ENCODE data around the gene CITED2.

The CITED2 gene

DNA sequence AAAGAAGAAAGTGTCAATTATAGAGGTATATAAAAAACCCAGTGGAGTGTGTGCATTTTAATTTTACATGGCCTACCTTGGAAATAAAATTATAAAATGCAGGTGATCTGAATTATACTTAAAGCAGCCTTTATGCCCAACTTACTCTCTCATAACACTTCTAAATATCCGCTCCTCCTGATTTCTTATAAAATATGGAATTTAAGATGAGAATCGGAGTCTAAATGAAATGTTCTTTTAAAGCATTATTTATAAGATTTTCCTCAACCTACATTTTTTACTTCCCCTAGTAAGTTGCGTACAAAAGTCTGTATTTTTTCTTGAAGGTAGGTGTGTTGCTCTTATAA lies 3.5 kb downstream of the CITED2 start:
- H3K4me1 ChIP-seq (ENCODE audit: control insufficient read depth, insufficient read depth, low read length): peaks cover 34% of the 10 kb centered on the region
- H3K27ac ChIP-seq (ENCODE audit: extremely low read depth, low read depth, low read length): no peak overlapping the region
- no peak for TF ChIP-seq ZNF211 (tag by site-specific recombination; IDR thresholded peaks at IDR 0.05; ENCODE audit: low read depth)
- TF ChIP-seq ZNF701 (tag by site-specific recombination; IDR thresholded peaks at IDR 0.05): no peak
- no peak for TF ChIP-seq KLF7 (tag by site-specific recombination; IDR thresholded peaks at IDR 0.05; ENCODE audit: borderline replicate concordance)
- POLR2A ChIA-PET: interaction anchor here (0.7 to 8.1 kb wide), 3 partner anchors 217 to 1207 kb away, joined by 3 to 141 read pairs (median 6); no protein-coding TSS in a partner anchor
- H3K9me3 ChIP-seq (ENCODE audit: control insufficient read depth, insufficient read depth, low read depth, low read length): no peaks in the 10 kb centered on the region
- H3K36me3 ChIP-seq (ENCODE audit: control insufficient read depth in 2 of 2, insufficient read depth in 1 of 2, low read length in 2 of 2): peaks cover 0 to 25% of the 10 kb centered on the region in 2 experiments; a peak in 1 of 3 replicates
- no peak overlapping the region; the same call in 1 of the 2 replicates for H3K4me3 ChIP-seq (ENCODE audit: low read depth, low read length)
- CTCF ChIA-PET: interaction anchor here (0.6 to 2.2 kb wide), 14 partner anchors 17 to 1551 kb away, joined by 3 to 5 read pairs (median 4); no protein-coding TSS in a partner anchor

DNA sequence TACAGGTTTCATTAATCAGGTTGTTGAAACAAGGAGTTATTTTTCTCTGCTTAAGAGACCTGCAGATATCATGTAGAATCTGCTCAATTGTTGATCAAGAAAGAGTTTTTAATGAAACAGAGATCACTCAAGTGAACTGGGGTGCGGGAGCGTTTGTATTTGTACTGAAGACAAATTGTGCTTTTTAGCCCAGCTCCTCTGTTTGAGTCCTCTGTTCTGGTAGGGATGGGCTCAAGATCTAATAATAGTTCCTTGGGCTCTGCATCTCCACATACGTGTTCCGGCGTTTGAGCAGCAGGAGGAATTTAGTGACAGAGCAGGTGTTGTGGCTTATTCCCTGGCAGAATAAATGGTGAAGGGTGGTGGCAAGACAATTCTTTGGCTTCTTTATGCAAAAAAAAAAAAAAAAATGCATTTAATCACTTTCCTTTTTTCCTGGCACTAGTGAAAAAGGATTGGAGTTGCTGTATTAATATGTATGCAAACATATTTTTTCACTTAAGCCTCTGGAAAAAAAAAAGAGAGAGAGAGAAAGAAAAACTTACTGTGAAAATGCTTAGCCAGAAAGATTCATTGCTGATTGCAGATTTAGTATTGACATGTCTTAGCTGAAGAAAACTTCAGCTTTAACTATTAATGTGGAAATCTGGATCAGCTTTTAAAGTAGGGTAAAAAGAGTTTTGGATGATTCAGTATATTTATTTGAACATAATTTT lies 4.0 kb downstream of the CITED2 start:
- TF ChIP-seq, protein P1, sequence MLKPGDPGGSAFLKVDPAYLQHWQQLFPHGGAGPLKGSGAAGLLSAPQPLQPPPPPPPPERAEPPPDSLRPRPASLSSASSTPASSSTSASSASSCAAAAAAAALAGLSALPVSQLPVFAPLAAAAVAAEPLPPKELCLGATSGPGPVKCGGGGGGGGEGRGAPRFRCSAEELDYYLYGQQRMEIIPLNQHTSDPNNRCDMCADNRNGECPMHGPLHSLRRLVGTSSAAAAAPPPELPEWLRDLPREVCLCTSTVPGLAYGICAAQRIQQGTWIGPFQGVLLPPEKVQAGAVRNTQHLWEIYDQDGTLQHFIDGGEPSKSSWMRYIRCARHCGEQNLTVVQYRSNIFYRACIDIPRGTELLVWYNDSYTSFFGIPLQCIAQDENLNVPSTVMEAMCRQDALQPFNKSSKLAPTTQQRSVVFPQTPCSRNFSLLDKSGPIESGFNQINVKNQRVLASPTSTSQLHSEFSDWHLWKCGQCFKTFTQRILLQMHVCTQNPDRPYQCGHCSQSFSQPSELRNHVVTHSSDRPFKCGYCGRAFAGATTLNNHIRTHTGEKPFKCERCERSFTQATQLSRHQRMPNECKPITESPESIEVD (tag by site-specific recombination; IDR thresholded peaks at IDR 0.05): peak; percentile 77
- TF ChIP-seq PRDM1 (tag by site-specific recombination; IDR thresholded peaks at IDR 0.05) (peak; percentile 33; the same call in 1 of the 2 replicates), SCRT1 (tag by site-specific recombination; IDR thresholded peaks at IDR 0.05; ENCODE audit: borderline replicate concordance) (no peak), ZNF600 (tag by site-specific recombination; IDR thresholded peaks at IDR 0.05) (peak; percentile 92), ZNF747 (tag by site-specific recombination; IDR thresholded peaks at IDR 0.05) (no peak)
- TF ChIP-seq, protein P2, sequence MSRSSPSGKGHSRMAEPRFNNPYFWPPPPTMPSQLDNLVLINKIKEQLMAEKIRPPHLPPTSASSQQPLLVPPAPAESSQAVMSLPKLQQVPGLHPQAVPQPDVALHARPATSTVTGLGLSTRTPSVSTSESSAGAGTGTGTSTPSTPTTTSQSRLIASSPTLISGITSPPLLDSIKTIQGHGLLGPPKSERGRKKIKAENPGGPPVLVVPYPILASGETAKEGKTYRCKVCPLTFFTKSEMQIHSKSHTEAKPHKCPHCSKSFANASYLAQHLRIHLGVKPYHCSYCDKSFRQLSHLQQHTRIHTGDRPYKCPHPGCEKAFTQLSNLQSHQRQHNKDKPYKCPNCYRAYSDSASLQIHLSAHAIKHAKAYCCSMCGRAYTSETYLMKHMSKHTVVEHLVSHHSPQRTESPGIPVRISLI (tag by site-specific recombination; IDR thresholded peaks at IDR 0.05): peak; percentile 78
- TF ChIP-seq, protein P3, sequence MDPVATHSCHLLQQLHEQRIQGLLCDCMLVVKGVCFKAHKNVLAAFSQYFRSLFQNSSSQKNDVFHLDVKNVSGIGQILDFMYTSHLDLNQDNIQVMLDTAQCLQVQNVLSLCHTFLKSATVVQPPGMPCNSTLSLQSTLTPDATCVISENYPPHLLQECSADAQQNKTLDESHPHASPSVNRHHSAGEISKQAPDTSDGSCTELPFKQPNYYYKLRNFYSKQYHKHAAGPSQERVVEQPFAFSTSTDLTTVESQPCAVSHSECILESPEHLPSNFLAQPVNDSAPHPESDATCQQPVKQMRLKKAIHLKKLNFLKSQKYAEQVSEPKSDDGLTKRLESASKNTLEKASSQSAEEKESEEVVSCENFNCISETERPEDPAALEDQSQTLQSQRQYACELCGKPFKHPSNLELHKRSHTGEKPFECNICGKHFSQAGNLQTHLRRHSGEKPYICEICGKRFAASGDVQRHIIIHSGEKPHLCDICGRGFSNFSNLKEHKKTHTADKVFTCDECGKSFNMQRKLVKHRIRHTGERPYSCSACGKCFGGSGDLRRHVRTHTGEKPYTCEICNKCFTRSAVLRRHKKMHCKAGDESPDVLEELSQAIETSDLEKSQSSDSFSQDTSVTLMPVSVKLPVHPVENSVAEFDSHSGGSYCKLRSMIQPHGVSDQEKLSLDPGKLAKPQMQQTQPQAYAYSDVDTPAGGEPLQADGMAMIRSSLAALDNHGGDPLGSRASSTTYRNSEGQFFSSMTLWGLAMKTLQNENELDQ (tag by site-specific recombination; IDR thresholded peaks at IDR 0.05; ENCODE audit: low read depth): no peak
- peaks cover 0 to 25% of the 10 kb centered on the region in 2 experiments; a peak in 1 of 3 replicates for H3K36me3 ChIP-seq (ENCODE audit: control insufficient read depth in 2 of 2, insufficient read depth in 1 of 2, low read length in 2 of 2)
- H3K4me1 ChIP-seq (ENCODE audit: control insufficient read depth, insufficient read depth, low read length): peaks cover 34% of the 10 kb centered on the region
- peak overlapping the region; percentile 16; the same call in 1 of the 2 replicates for H3K27ac ChIP-seq (ENCODE audit: extremely low read depth, low read depth, low read length)
- no peak overlapping the region for H3K4me3 ChIP-seq (ENCODE audit: low read depth, low read length)
- POLR2A ChIA-PET: interaction anchor here (0.7 to 8.1 kb wide), 10 partner anchors 26 to 1206 kb away, joined by 3 to 141 read pairs (median 3); no protein-coding TSS in a partner anchor
- H3K9me3 ChIP-seq (ENCODE audit: control insufficient read depth, insufficient read depth, low read depth, low read length): no peaks in the 10 kb centered on the region
- CTCF ChIA-PET: interaction anchor here (0.6 to 2.2 kb wide), 38 partner anchors 10 to 1551 kb away, joined by 3 to 10 read pairs (median 4); no protein-coding TSS in a partner anchor

DNA sequence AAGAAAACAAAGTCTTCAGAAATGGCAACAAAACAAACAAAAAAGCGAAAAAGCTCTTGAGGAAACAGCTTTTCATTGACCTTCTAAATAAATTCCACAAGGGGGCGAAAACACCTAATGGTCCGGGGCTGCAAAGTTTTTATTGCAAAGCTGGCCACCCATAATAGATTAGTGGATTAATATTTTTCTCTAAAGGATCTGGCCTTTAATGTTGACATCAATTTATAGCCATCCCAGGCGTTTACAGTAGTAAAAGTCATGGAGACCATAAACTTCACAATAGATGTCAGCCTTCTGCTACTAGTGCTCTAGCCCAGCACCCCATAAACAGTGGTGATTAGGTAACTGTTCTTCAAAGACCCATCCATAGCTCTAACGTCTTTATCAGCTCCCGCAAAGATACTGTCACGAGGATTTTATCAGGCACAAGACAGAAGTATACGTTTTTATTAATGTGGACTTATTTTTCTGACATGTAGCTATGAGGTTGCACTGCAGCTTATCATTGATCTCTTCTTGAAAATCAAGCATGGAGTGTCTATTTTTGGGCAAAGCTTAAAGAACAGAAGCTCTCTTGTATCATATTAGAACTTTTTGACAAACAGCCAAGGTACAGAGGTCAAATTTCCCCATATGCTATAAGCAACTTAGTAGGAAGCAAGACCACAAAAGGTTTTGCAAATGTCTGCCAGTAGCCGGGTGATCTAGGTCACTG lies 4.7 kb downstream of the CITED2 start:
- CTCF ChIA-PET: interaction anchor here (0.6 to 2.2 kb wide), 39 partner anchors 9 to 1447 kb away, joined by 3 to 10 read pairs (median 3); no protein-coding TSS in a partner anchor
- H3K4me1 ChIP-seq (ENCODE audit: control insufficient read depth, insufficient read depth, low read length): peaks cover 34% of the 10 kb centered on the region
- TF ChIP-seq, protein P4, sequence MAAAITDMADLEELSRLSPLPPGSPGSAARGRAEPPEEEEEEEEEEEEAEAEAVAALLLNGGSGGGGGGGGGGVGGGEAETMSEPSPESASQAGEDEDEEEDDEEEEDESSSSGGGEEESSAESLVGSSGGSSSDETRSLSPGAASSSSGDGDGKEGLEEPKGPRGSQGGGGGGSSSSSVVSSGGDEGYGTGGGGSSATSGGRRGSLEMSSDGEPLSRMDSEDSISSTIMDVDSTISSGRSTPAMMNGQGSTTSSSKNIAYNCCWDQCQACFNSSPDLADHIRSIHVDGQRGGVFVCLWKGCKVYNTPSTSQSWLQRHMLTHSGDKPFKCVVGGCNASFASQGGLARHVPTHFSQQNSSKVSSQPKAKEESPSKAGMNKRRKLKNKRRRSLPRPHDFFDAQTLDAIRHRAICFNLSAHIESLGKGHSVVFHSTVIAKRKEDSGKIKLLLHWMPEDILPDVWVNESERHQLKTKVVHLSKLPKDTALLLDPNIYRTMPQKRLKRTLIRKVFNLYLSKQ (tag by site-specific recombination; IDR thresholded peaks at IDR 0.05; ENCODE audit: borderline replicate concordance): no peak
- TF ChIP-seq, protein P5, sequence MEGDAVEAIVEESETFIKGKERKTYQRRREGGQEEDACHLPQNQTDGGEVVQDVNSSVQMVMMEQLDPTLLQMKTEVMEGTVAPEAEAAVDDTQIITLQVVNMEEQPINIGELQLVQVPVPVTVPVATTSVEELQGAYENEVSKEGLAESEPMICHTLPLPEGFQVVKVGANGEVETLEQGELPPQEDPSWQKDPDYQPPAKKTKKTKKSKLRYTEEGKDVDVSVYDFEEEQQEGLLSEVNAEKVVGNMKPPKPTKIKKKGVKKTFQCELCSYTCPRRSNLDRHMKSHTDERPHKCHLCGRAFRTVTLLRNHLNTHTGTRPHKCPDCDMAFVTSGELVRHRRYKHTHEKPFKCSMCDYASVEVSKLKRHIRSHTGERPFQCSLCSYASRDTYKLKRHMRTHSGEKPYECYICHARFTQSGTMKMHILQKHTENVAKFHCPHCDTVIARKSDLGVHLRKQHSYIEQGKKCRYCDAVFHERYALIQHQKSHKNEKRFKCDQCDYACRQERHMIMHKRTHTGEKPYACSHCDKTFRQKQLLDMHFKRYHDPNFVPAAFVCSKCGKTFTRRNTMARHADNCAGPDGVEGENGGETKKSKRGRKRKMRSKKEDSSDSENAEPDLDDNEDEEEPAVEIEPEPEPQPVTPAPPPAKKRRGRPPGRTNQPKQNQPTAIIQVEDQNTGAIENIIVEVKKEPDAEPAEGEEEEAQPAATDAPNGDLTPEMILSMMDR (tag by site-specific recombination; IDR thresholded peaks at IDR 0.05): peak; percentile 40
- TF ChIP-seq ZNF626 (tag by site-specific recombination; IDR thresholded peaks at IDR 0.05) (no peak), ZNF555 (tag by site-specific recombination; conservative IDR thresholded peaks at IDR 0.05) (no peak)
- TF ChIP-seq, protein P6, sequence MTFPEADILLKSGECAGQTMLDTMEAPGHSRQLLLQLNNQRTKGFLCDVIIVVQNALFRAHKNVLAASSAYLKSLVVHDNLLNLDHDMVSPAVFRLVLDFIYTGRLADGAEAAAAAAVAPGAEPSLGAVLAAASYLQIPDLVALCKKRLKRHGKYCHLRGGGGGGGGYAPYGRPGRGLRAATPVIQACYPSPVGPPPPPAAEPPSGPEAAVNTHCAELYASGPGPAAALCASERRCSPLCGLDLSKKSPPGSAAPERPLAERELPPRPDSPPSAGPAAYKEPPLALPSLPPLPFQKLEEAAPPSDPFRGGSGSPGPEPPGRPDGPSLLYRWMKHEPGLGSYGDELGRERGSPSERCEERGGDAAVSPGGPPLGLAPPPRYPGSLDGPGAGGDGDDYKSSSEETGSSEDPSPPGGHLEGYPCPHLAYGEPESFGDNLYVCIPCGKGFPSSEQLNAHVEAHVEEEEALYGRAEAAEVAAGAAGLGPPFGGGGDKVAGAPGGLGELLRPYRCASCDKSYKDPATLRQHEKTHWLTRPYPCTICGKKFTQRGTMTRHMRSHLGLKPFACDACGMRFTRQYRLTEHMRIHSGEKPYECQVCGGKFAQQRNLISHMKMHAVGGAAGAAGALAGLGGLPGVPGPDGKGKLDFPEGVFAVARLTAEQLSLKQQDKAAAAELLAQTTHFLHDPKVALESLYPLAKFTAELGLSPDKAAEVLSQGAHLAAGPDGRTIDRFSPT (tag by site-specific recombination; IDR thresholded peaks at IDR 0.05): no peak

More for the DNA sequence above, 4.7 kb downstream of the CITED2 start:
- H3K36me3 ChIP-seq (ENCODE audit: control insufficient read depth in 2 of 2, insufficient read depth in 1 of 2, low read length in 2 of 2): peaks cover 0 to 25% of the 10 kb centered on the region in 2 experiments; a peak in 1 of 3 replicates
- H3K4me3 ChIP-seq (ENCODE audit: low read depth, low read length): no peak overlapping the region
- POLR2A ChIA-PET: interaction anchor here (0.8 to 8.1 kb wide), 10 partner anchors 18 to 1074 kb away, joined by 3 to 141 read pairs (median 3); no protein-coding TSS in a partner anchor
- peak overlapping the region; percentile 16; the same call in 1 of the 2 replicates for H3K27ac ChIP-seq (ENCODE audit: extremely low read depth, low read depth, low read length)
- no peaks in the 10 kb centered on the region for H3K9me3 ChIP-seq (ENCODE audit: control insufficient read depth, insufficient read depth, low read depth, low read length)
